ENCODE measurements around the gene SPG21.

SPG21 gene

GRCh38 chr15:64931381-64931780 lies 58.3 kb downstream of the SPG21 start:
- no peak for FAIRE-seq

- FAIRE-seq, result no peak
Observed at GRCh38 chr15:64930778-64931371, 58.8 kb downstream of the SPG21 start.

DNA sequence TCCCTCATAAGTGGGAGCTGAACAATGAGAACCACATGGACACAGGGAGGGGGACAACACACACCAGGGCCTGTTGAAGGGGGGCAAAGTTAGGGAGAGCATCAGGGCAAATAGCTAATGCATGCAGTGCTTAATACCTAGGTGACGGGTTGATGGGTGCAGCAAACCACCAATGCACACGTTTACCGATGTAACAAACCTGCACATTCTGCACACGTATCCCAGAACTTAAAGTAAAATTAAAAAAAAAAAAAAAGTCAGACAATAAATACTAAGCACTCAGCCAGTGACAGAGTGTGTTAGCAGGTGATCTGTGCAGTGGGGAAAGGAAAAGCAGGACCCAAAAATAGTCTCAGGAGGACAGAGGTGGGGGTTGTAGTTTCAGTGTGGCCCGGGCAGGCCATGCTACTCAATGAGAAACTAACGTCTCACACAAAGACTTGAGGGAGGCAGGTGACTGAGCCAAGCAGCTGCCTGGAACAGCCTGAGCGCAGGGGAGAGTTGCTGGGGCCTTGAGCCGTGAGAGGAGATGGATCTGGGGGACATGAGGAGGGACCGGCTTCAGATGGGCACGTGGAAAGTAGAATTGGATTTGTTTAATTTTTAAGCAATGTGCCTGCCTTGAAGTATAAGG lies 59.6 kb downstream of the SPG21 start:
- FAIRE-seq, result no peak

GRCh38 chr15:64928626-64929220 lies 61.0 kb downstream of the SPG21 start:
- no peak for FAIRE-seq

GRCh38 chr15:64926661-64927060 lies 63.1 kb downstream of the SPG21 start:
- no peak for FAIRE-seq

DNA sequence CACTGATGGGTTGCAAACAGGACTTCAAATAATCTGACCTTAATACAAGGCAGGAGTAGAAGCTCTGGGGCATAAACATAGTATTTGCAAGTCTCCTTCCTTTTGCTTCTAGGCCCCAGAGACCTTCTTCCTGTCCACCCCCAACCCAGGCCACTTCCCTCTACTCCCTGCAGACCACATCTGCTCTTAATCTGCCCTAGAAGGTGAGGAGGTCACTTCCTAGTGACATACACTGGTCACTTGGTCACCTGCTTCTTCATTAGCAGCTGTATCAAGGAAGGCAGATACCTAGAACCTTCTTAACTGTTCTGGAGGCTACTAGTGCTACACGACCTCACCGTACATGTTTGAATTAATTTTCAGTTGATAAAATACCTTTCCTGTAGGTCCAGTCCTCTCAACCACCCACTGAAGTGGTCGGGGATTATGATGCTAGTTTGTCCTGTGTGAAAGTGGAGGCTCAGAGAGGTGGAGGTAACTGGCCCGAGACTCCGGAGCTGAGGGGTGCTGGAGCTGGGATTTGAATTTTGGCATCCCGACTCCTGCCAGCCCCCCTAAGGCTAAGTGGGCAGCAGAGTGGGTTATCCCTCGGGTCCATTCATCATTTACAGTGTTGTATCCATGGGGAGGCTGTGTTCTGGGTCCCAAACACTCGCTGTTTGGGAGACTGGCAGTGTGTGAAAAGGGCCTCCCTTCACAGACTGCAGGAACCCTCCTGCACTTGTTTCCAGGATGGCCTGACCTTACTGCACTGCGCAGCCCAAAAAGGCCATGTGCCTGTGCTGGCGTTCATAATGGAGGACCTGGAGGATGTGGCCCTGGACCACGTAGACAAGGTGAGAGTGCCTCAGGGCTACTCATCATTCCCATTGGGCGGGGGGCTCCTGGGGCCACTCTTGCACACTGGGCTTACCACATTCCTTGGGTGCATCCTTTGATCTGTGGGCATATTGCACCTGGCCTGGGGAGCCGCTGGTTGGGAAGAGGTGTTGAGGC lies 64.1 kb downstream of the SPG21 start:
- FAIRE-seq, result no peak

DNA sequence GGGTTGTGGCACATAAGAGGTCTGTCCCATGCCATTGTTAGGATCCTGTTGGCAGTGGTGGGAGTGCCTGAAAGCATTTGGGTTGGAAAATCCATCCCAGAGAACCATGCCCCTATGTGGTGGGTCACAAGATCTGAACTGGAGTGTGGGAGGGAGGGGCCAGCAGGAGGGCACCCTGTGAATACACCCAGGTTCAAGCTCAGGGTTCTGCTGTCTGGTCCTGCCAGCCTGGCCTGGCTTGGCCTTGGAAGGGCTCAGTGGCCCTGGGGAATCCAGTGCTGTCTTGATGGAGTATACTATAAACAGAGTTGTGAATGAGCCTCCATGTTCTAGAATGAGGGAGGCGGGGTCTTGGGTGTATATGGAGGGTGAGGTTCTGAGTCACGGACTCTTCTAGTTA lies 66.2 kb downstream of the SPG21 start:
- no peak for FAIRE-seq

DNA sequence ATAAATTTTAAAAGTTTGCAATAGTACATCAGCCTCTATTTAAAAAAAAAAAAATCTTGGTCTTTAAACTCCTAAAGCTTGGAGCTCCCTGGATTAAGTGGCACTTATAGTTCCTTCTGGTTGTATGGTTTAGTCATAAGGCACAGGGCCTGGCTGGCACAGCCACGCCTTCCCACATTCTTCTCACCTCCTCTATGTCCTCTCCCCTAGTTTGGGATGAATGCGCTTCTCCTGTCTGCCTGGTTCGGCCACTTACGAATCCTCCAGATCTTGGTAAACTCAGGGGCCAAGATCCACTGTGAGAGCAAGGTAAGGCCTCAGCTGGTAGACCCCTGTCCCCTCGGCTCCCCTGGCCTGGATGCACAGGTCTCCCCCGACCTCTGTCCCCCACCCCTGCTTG lies 68.0 kb downstream of the SPG21 start:
- no peak for FAIRE-seq

DNA sequence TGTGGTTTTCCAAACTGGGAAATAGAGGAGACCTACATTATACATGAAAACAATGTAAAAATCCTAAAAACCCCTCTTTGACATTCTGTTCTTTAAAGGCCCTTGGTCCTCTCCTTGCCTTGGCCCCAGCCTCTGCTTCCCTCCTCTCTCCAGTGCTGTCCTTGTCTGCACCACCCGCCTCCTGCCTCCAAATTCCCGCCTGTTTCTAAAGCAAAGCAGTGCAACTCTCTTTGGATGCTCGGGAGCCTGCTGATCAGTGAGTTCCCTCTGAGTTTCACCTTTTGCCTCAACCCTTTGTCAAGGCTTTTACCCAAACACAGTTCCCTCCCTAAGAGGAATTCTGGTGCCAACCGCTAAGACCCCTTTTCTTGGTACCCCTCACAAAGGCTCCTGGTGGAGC lies 70.0 kb downstream of the SPG21 start:
- FAIRE-seq, result no peak

DNA sequence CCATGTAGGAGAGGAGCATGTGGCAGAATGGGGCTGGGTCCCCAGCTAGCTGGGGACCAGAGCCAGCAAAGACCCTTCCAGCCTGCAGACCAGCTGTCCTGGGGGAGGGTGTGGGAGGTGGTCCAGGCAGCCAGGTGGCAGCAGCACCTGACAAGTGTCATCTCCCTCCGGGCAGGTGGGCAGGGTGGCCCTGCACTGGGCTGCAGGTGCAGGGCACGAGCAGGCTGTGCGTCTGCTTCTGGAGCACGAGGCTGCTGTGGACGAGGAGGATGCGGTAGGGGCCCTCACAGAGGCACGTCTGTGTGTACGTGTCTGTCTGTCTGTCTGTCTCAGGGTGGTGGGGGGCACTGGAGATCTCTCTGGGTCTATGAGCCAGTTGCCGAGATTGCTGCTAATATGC lies 72.5 kb downstream of the SPG21 start:
- FAIRE-seq, result no peak

DNA sequence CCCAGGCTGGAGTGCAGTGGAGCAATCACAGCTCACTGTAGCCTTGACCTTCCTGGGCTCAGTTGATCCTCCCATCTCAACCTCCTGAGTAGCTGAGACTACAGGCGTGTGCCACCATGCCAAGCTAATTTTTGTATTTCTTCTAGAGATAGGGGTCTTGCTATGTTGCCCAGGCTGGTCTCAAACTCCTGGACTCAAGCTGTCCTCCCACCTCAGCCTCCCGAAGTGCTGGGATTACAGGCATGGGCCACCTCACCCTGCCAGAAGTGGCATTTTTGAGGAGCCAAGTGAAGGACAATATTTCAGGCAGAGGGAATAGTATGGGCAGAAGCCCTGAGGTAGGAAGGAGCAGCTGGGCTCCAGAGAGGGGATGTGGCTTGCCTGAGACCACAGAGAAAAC lies 73.3 kb downstream of the SPG21 start:
- no peak for FAIRE-seq

DNA sequence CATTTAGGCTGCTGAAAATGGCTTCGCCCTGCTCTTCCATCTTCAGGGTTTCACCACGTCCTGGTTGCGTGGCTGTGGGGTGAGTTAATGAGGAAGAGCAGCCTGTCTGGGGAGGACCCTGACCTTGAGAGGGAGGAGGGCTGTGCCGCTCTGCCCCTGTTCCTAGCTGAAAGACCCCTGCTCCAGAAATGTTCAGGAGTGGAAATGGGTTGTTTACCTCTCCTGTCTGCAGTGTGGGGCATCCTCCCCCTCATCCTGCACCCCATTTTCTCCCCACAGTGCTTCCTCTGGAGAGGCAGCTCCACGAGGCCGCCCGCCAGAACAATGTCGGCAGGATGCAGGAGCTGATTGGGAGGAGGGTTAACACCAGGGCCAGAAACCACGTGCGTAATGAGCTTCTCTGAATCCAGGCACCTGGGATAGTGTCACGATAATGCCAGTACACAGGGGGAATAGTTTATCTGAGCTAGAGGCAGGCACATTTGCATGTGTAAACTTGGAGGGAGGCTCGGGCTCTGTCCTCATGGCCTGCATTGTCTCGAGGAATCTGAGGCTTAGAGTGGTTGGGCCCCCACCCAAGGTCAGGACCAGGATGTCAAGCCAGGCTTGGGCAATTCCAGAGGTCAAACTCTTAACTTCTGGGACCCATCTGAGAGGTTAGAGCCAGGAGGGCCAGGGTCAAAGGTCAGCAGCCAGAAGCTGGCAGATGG lies 74.0 kb downstream of the SPG21 start:
- no peak for FAIRE-seq

Measured in islet of Langerhans (tissue), 1 donor.